ENCODE measurements around the gene ZBTB33.
A peak's percentile ranks its signal among the peaks of the same experiment; 100 is the strongest.

ZBTB33 gene

GRCh38 chrX:120301960-120302359 lies 51.3 kb downstream of the ZBTB33 start:
- H3K4me3 ChIP-seq = no peak overlapping the region
- no peak overlapping the region for H3K27ac ChIP-seq

DNA sequence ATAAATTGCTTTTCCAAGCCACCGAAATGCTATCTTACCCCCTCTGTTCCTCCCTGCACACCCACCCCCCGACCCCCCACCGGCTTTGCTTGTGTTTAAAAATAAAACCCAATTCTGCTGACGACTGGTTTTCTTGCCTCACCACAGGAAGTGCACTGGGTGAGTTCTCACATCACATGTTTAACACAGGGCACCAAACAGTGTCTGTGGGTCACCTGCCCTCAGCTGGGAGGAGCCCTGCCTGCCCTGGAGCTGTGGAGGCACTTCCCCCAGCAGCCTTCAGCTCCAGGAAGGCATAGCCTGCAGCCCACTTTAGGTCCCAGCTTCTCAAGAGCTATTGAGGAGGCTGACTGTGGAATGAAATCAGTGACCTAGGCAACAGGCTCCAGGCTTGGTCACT lies 51.8 kb downstream of the ZBTB33 start:
- peak overlapping the region in 1 of 21 experiments; percentile 18 for H3K27ac ChIP-seq
- H3K4me3 ChIP-seq = no peak overlapping the region

GRCh38 chrX:120304256-120304655 lies 53.6 kb downstream of the ZBTB33 start:
- Histone ChIP-seq H3K4me3 (no peak overlapping the region), H3K27ac (no peak overlapping the region)

DNA sequence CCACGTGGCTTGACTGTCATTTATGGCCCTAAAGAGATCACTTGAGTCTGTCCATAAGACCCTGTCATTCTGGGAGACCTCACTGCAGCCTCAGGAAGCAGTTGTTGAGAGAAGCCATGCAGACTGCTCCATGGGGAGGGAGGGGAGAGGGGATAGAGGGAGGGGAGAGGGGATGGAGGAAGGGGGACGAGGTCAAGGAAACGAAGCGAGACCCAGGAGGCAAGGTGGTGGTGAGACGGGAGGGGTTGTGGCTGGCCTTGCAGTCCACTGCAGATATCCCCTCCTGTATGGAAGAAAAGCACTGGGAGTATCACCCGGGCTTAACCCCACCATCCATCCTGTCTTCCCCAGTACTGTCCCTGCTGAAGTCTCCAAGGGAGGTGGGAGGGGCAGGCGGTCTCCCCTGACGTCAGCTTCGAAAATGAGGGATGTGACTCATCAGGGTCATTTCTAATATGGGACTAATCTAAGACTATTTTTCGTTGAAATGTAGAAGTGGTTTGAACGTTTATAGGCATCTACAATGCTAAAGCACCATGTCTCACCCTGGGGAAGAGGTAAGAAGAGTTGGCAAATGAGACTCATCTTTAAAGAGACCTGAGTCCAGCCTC lies 55.0 kb downstream of the ZBTB33 start:
- H3K4me3 ChIP-seq = no peak overlapping the region

DNA sequence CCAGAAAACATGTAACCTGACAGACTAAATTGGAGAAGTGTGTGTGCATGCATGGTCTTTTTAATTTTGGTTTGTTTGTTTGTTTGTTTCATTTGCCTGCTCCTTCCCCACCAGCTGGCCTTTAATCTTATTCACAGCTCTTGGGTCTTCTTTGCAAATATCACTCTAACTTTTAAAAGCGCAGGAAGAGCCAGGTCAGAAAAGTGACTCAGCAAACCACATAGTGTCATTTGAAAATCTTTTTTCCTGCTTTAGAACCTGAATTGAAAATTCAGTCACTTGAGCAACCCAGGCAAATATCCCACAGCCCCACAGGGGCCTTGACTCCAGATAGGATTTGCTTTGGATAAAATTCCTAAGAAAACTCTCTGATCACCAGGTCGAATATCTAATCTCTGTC lies 56.0 kb downstream of the ZBTB33 start:
- H3K27ac ChIP-seq = no peak overlapping the region
- no peak overlapping the region for H3K4me3 ChIP-seq

More for the DNA sequence above, 55.0 kb downstream of the ZBTB33 start:
- no peak overlapping the region for H3K27ac ChIP-seq
